ENCODE results near the gene TEAD1.

Gene TEAD1

GRCh38 chr11:12721816-12722604, 47.8 kb downstream of the TEAD1 start:
- Histone ChIP-seq H3K27me3 (no peaks in the 10 kb centered on the region), H3K4me3 (ENCODE audit: low read depth, low read length) (no peak overlapping the region), H3K36me3 (peaks cover 6% of the 10 kb centered on the region), H3K9me3 (no peaks in the 10 kb centered on the region), H3K4me1 (peaks cover 3% of the 10 kb centered on the region)
- no peak for TF ChIP-seq CTCF (IDR thresholded peaks at IDR 0.05; ENCODE audit: low read depth, low read length)
- no peak for DNase-seq

- Histone ChIP-seq H3K9me3 (no peaks in the 10 kb centered on the region), H3K4me3 (ENCODE audit: low read depth, low read length) (peak overlapping the region; percentile 20; the same call in 1 of the 2 replicates), H3K4me1 (peaks cover 3% of the 10 kb centered on the region; the same call in 1 of the 2 replicates), H3K36me3 (peaks cover 6% of the 10 kb centered on the region), H3K27me3 (no peaks in the 10 kb centered on the region)
- no peak for DNase-seq
- TF ChIP-seq CTCF (IDR thresholded peaks at IDR 0.05; ENCODE audit: low read depth, low read length) = no peak
These were observed 49.4 kb downstream of the TEAD1 start for GRCh38 chr11:12723421-12724300.

- H3K9me3 ChIP-seq = no peaks in the 10 kb centered on the region
- peaks cover 6% of the 10 kb centered on the region for H3K36me3 ChIP-seq
- TF ChIP-seq CTCF (IDR thresholded peaks at IDR 0.05; ENCODE audit: low read depth, low read length) = no peak
- peaks cover 3% of the 10 kb centered on the region; the same call in 1 of the 2 replicates for H3K4me1 ChIP-seq
- peak; percentile 81 for DNase-seq
- no peaks in the 10 kb centered on the region for H3K27me3 ChIP-seq
- peak overlapping the region; percentile 20; the same call in 1 of the 2 replicates for H3K4me3 ChIP-seq (ENCODE audit: low read depth, low read length)
These were observed 50.3 kb downstream of the TEAD1 start for GRCh38 chr11:12724301-12725054.

GRCh38 chr11:12725055-12725862, 51.0 kb downstream of the TEAD1 start:
- Histone ChIP-seq H3K9me3 (no peaks in the 10 kb centered on the region), H3K36me3 (peaks cover 6% of the 10 kb centered on the region), H3K27me3 (no peaks in the 10 kb centered on the region), H3K4me1 (peaks cover 3% of the 10 kb centered on the region; the same call in 1 of the 2 replicates), H3K4me3 (ENCODE audit: low read depth, low read length) (no peak overlapping the region)
- DNase-seq = no peak
- no peak for TF ChIP-seq CTCF (IDR thresholded peaks at IDR 0.05; ENCODE audit: low read depth, low read length)

GRCh38 chr11:12725863-12726682, 51.9 kb downstream of the TEAD1 start:
- TF ChIP-seq CTCF (IDR thresholded peaks at IDR 0.05; ENCODE audit: low read depth, low read length) = no peak
- no peak overlapping the region for H3K4me3 ChIP-seq (ENCODE audit: low read depth, low read length)
- peaks cover 6% of the 10 kb centered on the region for H3K36me3 ChIP-seq
- no peaks in the 10 kb centered on the region for H3K27me3 ChIP-seq
- H3K9me3 ChIP-seq = no peaks in the 10 kb centered on the region
- H3K4me1 ChIP-seq = peaks cover 3% of the 10 kb centered on the region; the same call in 1 of the 2 replicates
- DNase-seq = no peak

All from BE2C (cell line).